D721Med (cell line): ENCODE results near the gene IVD.

Source experiments
- DNase-seq: peaks from one replicate; pipeline ENCODE4 v3.0.0; 2011; ENCODE audit warnings: low spot score; ENCODE audit not compliant: insufficient read length
- FAIRE-seq: peaks from 2 replicates; lab custom pipeline; 2011; peaks lifted over from hg19 to GRCh38; lab: Jason Lieb, UNC
- CTCF ChIP-seq: IDR thresholded peaks from 2 replicates; pipeline ENCODE4 v1.5.1; 2012; ENCODE audit warnings: mild to moderate bottlenecking, control low read depth; ENCODE audit not compliant: insufficient read depth; ENCODE audit errors: missing control alignments

Gene IVD

GRCh38 chr15:40425681-40426080, 20.1 kb downstream of the IVD start:
- TF ChIP-seq CTCF, result no peak
- no peak for FAIRE-seq
- no peak for DNase-seq

GRCh38 chr15:40427188-40427587, 21.6 kb downstream of the IVD start:
- no peak for FAIRE-seq
- TF ChIP-seq CTCF, result no peak
- DNase-seq, result no peak

DNA sequence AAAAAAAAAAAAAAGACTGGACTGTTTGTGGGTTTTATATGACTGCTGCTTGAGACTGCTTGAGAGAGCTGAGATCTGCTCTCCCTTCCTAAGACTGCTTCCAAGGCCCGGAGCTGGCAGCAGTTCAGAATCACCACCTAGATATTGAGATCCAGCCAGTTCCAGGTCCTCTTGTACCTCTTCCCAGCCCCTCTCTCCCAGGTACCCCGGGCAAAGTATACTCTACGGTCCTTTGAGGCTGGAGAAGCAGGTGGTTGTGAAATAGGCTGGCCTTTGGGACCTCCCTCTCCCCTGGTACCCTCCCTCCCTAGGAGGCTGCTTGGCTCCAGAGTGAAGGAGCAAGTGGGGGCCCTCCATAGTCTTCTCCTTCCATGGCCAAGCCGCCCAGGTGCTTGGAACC, 22.6 kb downstream of the IVD start:
- FAIRE-seq (no peak), DNase-seq (no peak)
- no peak for TF ChIP-seq CTCF

- FAIRE-seq (no peak), DNase-seq (no peak)
Observed at GRCh38 chr15:40429068-40429710, 23.6 kb downstream of the IVD start.

GRCh38 chr15:40430271-40430805, 24.7 kb downstream of the IVD start:
- no peak for TF ChIP-seq CTCF
- no peak for FAIRE-seq
- no peak for DNase-seq

More at GRCh38 chr15:40429068-40429710, 23.6 kb downstream of the IVD start:
- no peak for TF ChIP-seq CTCF

- no peak for TF ChIP-seq CTCF
- FAIRE-seq (no peak), DNase-seq (no peak)
Observed at GRCh38 chr15:40435023-40435709, 29.6 kb downstream of the IVD start.

- no peak for DNase-seq
- FAIRE-seq, result no peak
Observed at GRCh38 chr15:40435710-40436089, 30.1 kb downstream of the IVD start.

More at GRCh38 chr15:40435710-40436089, 30.1 kb downstream of the IVD start:
- TF ChIP-seq CTCF, result no peak
